ENCODE data around the gene ADCY5.

DNA sequence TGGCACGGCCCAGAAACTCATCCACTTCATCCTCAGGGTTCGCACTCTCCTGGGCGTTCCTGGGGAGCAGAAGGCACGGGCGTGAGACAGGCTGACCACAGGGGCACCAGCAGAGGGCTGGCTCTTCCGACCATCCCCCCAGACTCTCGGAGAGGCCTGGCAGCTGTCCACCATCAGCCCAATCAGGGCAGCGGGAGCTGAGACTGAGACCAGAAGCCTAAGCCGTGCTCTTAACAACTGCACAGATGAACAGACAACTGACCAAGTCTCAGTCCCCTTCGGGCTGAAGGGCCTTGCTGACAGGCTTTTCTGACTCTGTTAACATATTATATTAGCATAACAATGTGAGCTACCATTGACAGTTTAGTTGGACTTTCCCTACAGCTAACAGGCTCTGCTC, 129.1 kb downstream of the ADCY5 start:
- TF ChIP-seq, protein P1, sequence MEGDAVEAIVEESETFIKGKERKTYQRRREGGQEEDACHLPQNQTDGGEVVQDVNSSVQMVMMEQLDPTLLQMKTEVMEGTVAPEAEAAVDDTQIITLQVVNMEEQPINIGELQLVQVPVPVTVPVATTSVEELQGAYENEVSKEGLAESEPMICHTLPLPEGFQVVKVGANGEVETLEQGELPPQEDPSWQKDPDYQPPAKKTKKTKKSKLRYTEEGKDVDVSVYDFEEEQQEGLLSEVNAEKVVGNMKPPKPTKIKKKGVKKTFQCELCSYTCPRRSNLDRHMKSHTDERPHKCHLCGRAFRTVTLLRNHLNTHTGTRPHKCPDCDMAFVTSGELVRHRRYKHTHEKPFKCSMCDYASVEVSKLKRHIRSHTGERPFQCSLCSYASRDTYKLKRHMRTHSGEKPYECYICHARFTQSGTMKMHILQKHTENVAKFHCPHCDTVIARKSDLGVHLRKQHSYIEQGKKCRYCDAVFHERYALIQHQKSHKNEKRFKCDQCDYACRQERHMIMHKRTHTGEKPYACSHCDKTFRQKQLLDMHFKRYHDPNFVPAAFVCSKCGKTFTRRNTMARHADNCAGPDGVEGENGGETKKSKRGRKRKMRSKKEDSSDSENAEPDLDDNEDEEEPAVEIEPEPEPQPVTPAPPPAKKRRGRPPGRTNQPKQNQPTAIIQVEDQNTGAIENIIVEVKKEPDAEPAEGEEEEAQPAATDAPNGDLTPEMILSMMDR (IDR thresholded peaks at IDR 0.05): no peak
- TF ChIP-seq POLR2A (IDR thresholded peaks at IDR 0.05): no peak

Data from Peyer's patch (tissue), 4 donors.